ENCODE data around the gene MAPRE2.

DNA sequence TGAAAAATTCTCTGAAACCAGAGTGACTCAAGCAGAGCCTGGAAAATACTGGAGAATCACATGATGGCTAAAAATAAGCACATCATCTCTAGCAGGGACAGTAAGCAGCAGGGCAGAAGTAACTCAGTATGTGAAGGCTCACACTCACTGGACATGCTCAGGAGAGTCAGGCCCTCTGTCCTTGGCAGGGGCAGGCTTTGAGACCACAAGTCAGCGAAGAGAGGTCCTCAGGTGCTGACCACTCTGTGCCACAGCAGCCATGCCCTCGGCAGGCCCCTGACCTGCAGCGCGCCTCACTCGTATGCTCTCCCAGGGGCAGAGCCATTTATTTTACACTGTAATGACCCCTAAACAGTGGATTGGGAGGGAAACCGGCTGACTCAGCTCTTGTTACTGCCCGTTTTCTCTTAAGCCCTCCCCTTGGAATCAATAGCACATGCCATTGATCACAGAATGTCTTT, 76.8 kb downstream of the MAPRE2 start:
- TF ChIP-seq, protein P1, sequence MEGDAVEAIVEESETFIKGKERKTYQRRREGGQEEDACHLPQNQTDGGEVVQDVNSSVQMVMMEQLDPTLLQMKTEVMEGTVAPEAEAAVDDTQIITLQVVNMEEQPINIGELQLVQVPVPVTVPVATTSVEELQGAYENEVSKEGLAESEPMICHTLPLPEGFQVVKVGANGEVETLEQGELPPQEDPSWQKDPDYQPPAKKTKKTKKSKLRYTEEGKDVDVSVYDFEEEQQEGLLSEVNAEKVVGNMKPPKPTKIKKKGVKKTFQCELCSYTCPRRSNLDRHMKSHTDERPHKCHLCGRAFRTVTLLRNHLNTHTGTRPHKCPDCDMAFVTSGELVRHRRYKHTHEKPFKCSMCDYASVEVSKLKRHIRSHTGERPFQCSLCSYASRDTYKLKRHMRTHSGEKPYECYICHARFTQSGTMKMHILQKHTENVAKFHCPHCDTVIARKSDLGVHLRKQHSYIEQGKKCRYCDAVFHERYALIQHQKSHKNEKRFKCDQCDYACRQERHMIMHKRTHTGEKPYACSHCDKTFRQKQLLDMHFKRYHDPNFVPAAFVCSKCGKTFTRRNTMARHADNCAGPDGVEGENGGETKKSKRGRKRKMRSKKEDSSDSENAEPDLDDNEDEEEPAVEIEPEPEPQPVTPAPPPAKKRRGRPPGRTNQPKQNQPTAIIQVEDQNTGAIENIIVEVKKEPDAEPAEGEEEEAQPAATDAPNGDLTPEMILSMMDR (IDR thresholded peaks at IDR 0.05; ENCODE audit: low read depth, low read length): no peak
- TF ChIP-seq EZH2phosphoT487 (IDR thresholded peaks at IDR 0.05; ENCODE audit: low read depth): no peak
